HEK293 (cell line): ENCODE measurements around the gene NR2C2AP.

ENCODE experiments used
- GLI2 ChIP-seq: fragments of 450-650 bp; formaldehyde crosslinking; IDR thresholded peaks from 2 replicates; pipeline ENCODE4; 2017; ENCODE audit warnings: missing biosample characterization, missing genetic modification characterization, low read depth, borderline replicate concordance
- MYNN ChIP-seq: fragments of 450-650 bp; formaldehyde crosslinking; IDR thresholded peaks from 2 replicates; pipeline ENCODE4 v1.5.1; 2016; ENCODE audit warnings: missing biosample characterization, missing genetic modification characterization, borderline replicate concordance
- PRDM2 ChIP-seq: fragments of 450-650 bp; formaldehyde crosslinking; IDR thresholded peaks from 2 replicates; pipeline ENCODE4 v1.5.1; 2016; ENCODE audit warnings: missing biosample characterization, missing genetic modification characterization, borderline replicate concordance
- PRDM4 ChIP-seq: fragments of 450-650 bp; formaldehyde crosslinking; IDR thresholded peaks from 2 replicates; pipeline ENCODE4 v1.5.1; 2017; ENCODE audit warnings: missing biosample characterization, missing genetic modification characterization
- REPIN1 ChIP-seq: fragments of 450-650 bp; formaldehyde crosslinking; IDR thresholded peaks from 2 replicates; pipeline ENCODE4 v1.5.1; 2017; ENCODE audit warnings: missing biosample characterization, missing genetic modification characterization, low read depth
- ZBTB1 ChIP-seq: fragments of 450-650 bp; formaldehyde crosslinking; IDR thresholded peaks from 2 replicates; pipeline ENCODE4 v1.5.1; 2016; ENCODE audit warnings: missing biosample characterization, missing genetic modification characterization
- ZBTB11 ChIP-seq: fragments of 450-650 bp; formaldehyde crosslinking; conservative IDR thresholded peaks from 2 replicates; pipeline ENCODE4 v1.5.1; 2016; ENCODE audit warnings: low read depth, missing biosample characterization, missing genetic modification characterization
- ZBTB44 ChIP-seq: fragments of 450-650 bp; IDR thresholded peaks from 2 replicates; pipeline ENCODE4 v1.5.1; 2018; ENCODE audit warnings: missing biosample characterization, mild to moderate bottlenecking, missing genetic modification characterization
- ZBTB7A ChIP-seq: fragments of 450-650 bp; formaldehyde crosslinking; IDR thresholded peaks from 2 replicates; pipeline ENCODE4 v1.5.1; 2016; ENCODE audit warnings: low read depth, missing biosample characterization, missing genetic modification characterization
- ZNF114 ChIP-seq: fragments of 450-650 bp; formaldehyde crosslinking; IDR thresholded peaks from 2 replicates; pipeline ENCODE4 v1.5.0; 2017; ENCODE audit warnings: missing biosample characterization, missing genetic modification characterization
- ZNF148 ChIP-seq: fragments of 450-650 bp; formaldehyde crosslinking; IDR thresholded peaks from 2 replicates; pipeline ENCODE4 v1.5.0; 2017; ENCODE audit warnings: missing biosample characterization, missing genetic modification characterization, borderline replicate concordance
- ZNF169 ChIP-seq: fragments of 450-650 bp; formaldehyde crosslinking; IDR thresholded peaks from 2 replicates; pipeline ENCODE4 v1.5.1; 2016; ENCODE audit warnings: missing biosample characterization, missing genetic modification characterization
- ZNF174 ChIP-seq: fragments of 450-650 bp; formaldehyde crosslinking; IDR thresholded peaks from 2 replicates; pipeline ENCODE4 v1.5.0; 2017; ENCODE audit warnings: missing biosample characterization, mild to moderate bottlenecking, missing genetic modification characterization
- ZNF18 ChIP-seq: fragments of 450-650 bp; formaldehyde crosslinking; IDR thresholded peaks from 2 replicates; pipeline ENCODE4 v1.5.1; 2016; ENCODE audit warnings: missing biosample characterization, missing genetic modification characterization
- ZNF24 ChIP-seq: fragments of 450-650 bp; formaldehyde crosslinking; IDR thresholded peaks from 2 replicates; pipeline ENCODE4 v1.5.1; 2016; ENCODE audit warnings: missing biosample characterization, missing genetic modification characterization
- ZNF302 ChIP-seq: fragments of 450-650 bp; formaldehyde crosslinking; IDR thresholded peaks from 2 replicates; pipeline ENCODE4 v1.5.1; 2016; ENCODE audit warnings: missing biosample characterization, missing genetic modification characterization, low read depth
- ZNF571 ChIP-seq: fragments of 450-650 bp; formaldehyde crosslinking; IDR thresholded peaks from 2 replicates; pipeline ENCODE4 v1.5.0; 2017; ENCODE audit warnings: missing biosample characterization, missing genetic modification characterization
- ZNF768 ChIP-seq: fragments of 450-650 bp; formaldehyde crosslinking; IDR thresholded peaks from 2 replicates; pipeline ENCODE4 v1.5.1; 2018; ENCODE audit warnings: missing biosample characterization, mild to moderate bottlenecking, missing genetic modification characterization
- ZNF791 ChIP-seq: fragments of 450-650 bp; formaldehyde crosslinking; IDR thresholded peaks from 2 replicates; pipeline ENCODE4 v1.5.1; 2016; ENCODE audit warnings: missing biosample characterization, missing genetic modification characterization

Gene NR2C2AP

GRCh38 chr19:19192078-19192882 is 10.9 kb downstream of the NR2C2AP start, which contains the start of the genes BORCS8 and RFXANK (continued):
- TF ChIP-seq ZNF174 (no peak), ZNF768 (tag by site-specific recombination) (no peak), PRDM4 (0 out of 2 replicates have a peak, but pooled peaks have one; percentile 50), ZBTB11 (tag by site-specific recombination) (peak; percentile 99), ZNF18 (tag by site-specific recombination) (no peak), ZNF169 (tag by site-specific recombination) (no peak), ZBTB1 (tag by site-specific recombination) (no peak), ZNF114 (tag by site-specific recombination) (no peak), REPIN1 (tag by site-specific recombination) (no peak), MYNN (tag by site-specific recombination) (no peak), ZBTB44 (no peak), GLI2 (tag by site-specific recombination) (no peak), ZNF24 (tag by site-specific recombination) (peak; percentile 79), ZNF571 (tag by site-specific recombination) (no peak), ZNF148 (tag by site-specific recombination) (peak; percentile 63; the same call in 1 of the 2 replicates), ZNF302 (tag by site-specific recombination) (no peak), ZBTB7A (tag by site-specific recombination) (peak; percentile 84; the same call in 1 of the 2 replicates), ZNF791 (tag by site-specific recombination) (no peak), PRDM2 (tag by site-specific recombination) (no peak)
